ENCODE data around the gene FBF1.

DNA sequence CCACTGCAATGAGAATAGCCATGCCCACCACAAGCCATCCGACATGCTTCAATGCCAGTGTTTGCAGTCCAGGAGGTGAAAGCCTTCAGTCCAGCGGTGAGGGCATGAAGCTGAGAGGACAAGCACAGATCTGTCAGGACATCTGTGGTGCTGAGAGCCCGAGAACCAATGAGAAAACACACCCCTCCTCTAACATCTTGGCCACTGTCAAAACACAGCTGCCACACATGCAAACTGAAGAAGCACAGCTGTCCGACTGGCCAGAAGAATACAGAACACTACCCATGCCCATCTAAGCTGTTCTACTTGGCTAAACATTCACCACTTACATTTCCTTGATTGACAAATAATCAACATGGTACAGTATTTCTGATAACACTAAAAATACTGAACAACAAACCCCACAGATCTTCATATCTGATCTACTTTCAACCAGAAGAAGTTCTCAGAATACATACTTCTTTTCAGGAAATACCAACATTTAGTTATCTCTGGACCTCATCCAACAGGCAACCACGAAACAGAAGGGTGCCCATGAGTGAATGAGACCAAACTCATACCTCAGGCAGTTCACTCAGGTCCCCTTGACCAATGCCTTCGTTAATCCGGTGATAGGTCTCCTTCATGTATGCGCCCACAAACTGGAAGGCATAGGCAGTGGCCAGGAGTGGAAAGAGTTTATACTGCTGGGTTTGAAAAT, 10.2 kb upstream of the FBF1 start:
- TF ChIP-seq CTCF (IDR thresholded peaks at IDR 0.05) (no peak), POLR2A (IDR thresholded peaks at IDR 0.05) (no peak)
